A549 (cell line): ENCODE data around the gene CUX1.

ENCODE experiments used
- CBX2 ChIP-seq: fragments of 200-600 bp; sonication (generic); IDR thresholded peaks from 2 replicates; pipeline ENCODE4 v1.6.1; 2016; ENCODE audit warnings: low read depth, mild to moderate bottlenecking, borderline replicate concordance
- CEBPB ChIP-seq, 2 experiments: fragments of >200 bp in 1 of 2; sonication (Bioruptor Twin) in 1 of 2; formaldehyde crosslinking in 1 of 2; IDR thresholded peaks; 2 replicates each; pipeline ENCODE4 v1.6.1; 2012 to 2016
- CTCF ChIP-seq: fragments of >200 bp; sonication (Bioruptor Twin); formaldehyde crosslinking; IDR thresholded peaks from 3 replicates; pipeline ENCODE4 v1.5.1; 2016
- ESRRA ChIP-seq: fragments of 150-350 bp; IDR thresholded peaks from 2 replicates; pipeline ENCODE4 v1.6.1; 2014; ENCODE audit warnings: mild to moderate bottlenecking, low read length, borderline replicate concordance
- HDAC2 ChIP-seq: fragments of 200-600 bp; sonication (generic); IDR thresholded peaks from 2 replicates; pipeline ENCODE4 v1.6.1; 2016
- KDM1A ChIP-seq: fragments of 200-600 bp; sonication (generic); IDR thresholded peaks from 2 replicates; pipeline ENCODE4 v1.6.1; 2016; ENCODE audit warnings: low read depth, mild to moderate bottlenecking
- PHF8 ChIP-seq: fragments of 200-600 bp; sonication (generic); IDR thresholded peaks from 2 replicates; pipeline ENCODE4 v1.6.1; 2016; ENCODE audit warnings: low read depth, mild to moderate bottlenecking, antibody characterized with exemption, moderate library complexity, borderline replicate concordance
- RAD21 ChIP-seq, 2 experiments: fragments of >200 bp in 1 of 2; sonication (Bioruptor Twin) in 1 of 2; formaldehyde crosslinking in 1 of 2; IDR thresholded peaks in 1 of 2; conservative IDR thresholded peaks in 1 of 2; 2 replicates in 1 of 2; 3 replicates in 1 of 2; pipeline ENCODE4 v1.6.1; 2012 to 2018; ENCODE audit warnings: inconsistent platforms in 1 of 2
- USF2 ChIP-seq: fragments of 450-650 bp; IDR thresholded peaks from 2 replicates; pipeline ENCODE4 v1.6.1; 2014; ENCODE audit warnings: antibody characterized with exemption

- no peak for TF ChIP-seq KDM1A
- TF ChIP-seq PHF8 = no peak
- no peak for TF ChIP-seq USF2
- no peak for TF ChIP-seq CTCF
- TF ChIP-seq CEBPB (IDR thresholded peaks at IDR 0.05) = no peak
- TF ChIP-seq HDAC2 = no peak
- TF ChIP-seq CBX2 = no peak
- no peak for TF ChIP-seq RAD21 (conservative IDR thresholded peaks at IDR 0.05 in 1 of 2, IDR thresholded peaks at IDR 0.05 in 1 of 2)
- TF ChIP-seq ESRRA = no peak
Measured at GRCh38 chr7:101780281-101780680, 37.1 kb upstream of the CUX1 start.
